Measurements from ENCODE around the gene ZNF217.

ZNF217 gene

DNA sequence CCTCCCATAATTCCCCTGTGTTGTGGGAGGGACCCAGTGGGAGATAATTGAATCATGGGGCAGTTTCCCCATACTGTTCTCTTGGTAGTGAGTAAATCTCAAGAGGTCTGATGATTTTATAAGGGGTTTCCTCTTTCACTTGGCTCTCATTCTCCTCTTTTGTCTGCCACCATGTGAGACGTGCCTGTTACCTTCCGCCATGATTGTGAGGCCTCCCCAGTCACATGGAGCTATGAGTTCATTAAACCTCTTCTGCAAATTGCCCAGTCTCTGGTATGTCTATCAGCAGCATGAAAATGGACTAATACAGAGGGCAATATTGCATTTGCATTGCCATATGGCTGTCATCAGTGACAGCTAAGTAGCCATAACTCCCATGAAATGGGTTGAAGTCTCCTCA lies 63.2 kb downstream of the ZNF217 start:
- H4K20me1 ChIP-seq (ENCODE audit: control insufficient read depth, insufficient read depth, low read depth, low read length) = no peaks in the 10 kb centered on the region
- no peak overlapping the region for H3K4me2 ChIP-seq (ENCODE audit: low read length)

GRCh38 chr20:53529658-53530057 lies 64.0 kb downstream of the ZNF217 start:
- no peak overlapping the region for H3K27ac ChIP-seq (ENCODE audit: low read depth, low read length)
- no peak overlapping the region for H3K4me3 ChIP-seq (ENCODE audit: low read length)
- H3K79me2 ChIP-seq (ENCODE audit: control insufficient read depth, low read length) = no peaks in the 10 kb centered on the region
- no peaks in the 10 kb centered on the region for H3K9me3 ChIP-seq (ENCODE audit: control insufficient read depth, insufficient read depth, low read length)
- H3K4me2 ChIP-seq (ENCODE audit: low read length) = no peak overlapping the region
- no peaks in the 10 kb centered on the region for H4K20me1 ChIP-seq (ENCODE audit: control insufficient read depth, insufficient read depth, low read depth, low read length)
- H3K36me3 ChIP-seq (ENCODE audit: control insufficient read depth, low read length) = no peaks in the 10 kb centered on the region
- no peaks in the 10 kb centered on the region for H3K9me2 ChIP-seq (replicated peaks; ENCODE audit: control insufficient read depth, low read length)
- no peaks in the 10 kb centered on the region for H3F3A ChIP-seq (ENCODE audit: control insufficient read depth, insufficient read depth)
- peaks cover 21% of the 10 kb centered on the region for H3K4me1 ChIP-seq (ENCODE audit: control insufficient read depth, low read length)
- no peaks in the 10 kb centered on the region for H3K27me3 ChIP-seq (ENCODE audit: control insufficient read depth, low read length)
- no peak for TF ChIP-seq EZH2phosphoT487 (IDR thresholded peaks at IDR 0.05; ENCODE audit: borderline replicate concordance, low read length)
- TF ChIP-seq, protein P1, sequence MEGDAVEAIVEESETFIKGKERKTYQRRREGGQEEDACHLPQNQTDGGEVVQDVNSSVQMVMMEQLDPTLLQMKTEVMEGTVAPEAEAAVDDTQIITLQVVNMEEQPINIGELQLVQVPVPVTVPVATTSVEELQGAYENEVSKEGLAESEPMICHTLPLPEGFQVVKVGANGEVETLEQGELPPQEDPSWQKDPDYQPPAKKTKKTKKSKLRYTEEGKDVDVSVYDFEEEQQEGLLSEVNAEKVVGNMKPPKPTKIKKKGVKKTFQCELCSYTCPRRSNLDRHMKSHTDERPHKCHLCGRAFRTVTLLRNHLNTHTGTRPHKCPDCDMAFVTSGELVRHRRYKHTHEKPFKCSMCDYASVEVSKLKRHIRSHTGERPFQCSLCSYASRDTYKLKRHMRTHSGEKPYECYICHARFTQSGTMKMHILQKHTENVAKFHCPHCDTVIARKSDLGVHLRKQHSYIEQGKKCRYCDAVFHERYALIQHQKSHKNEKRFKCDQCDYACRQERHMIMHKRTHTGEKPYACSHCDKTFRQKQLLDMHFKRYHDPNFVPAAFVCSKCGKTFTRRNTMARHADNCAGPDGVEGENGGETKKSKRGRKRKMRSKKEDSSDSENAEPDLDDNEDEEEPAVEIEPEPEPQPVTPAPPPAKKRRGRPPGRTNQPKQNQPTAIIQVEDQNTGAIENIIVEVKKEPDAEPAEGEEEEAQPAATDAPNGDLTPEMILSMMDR (IDR thresholded peaks at IDR 0.05; ENCODE audit: low read depth, low read length, poor library complexity, severe bottlenecking) = no peak

More for the DNA sequence above, 63.2 kb downstream of the ZNF217 start:
- Histone ChIP-seq H3K27ac (ENCODE audit: low read depth, low read length) (no peak overlapping the region), H3K4me3 (ENCODE audit: low read length) (no peak overlapping the region), H3K9me3 (ENCODE audit: control insufficient read depth, insufficient read depth, low read length) (no peaks in the 10 kb centered on the region), H3K79me2 (ENCODE audit: control insufficient read depth, low read length) (no peaks in the 10 kb centered on the region), H3F3A (ENCODE audit: control insufficient read depth, insufficient read depth) (no peaks in the 10 kb centered on the region), H3K9me2 (replicated peaks; ENCODE audit: control insufficient read depth, low read length) (no peaks in the 10 kb centered on the region), H3K4me1 (ENCODE audit: control insufficient read depth, low read length) (peaks cover 21% of the 10 kb centered on the region), H3K36me3 (ENCODE audit: control insufficient read depth, low read length) (no peaks in the 10 kb centered on the region), H3K27me3 (ENCODE audit: control insufficient read depth, low read length) (no peaks in the 10 kb centered on the region)
- TF ChIP-seq, protein P1 (IDR thresholded peaks at IDR 0.05; ENCODE audit: low read depth, low read length, poor library complexity, severe bottlenecking) = no peak
- TF ChIP-seq EZH2phosphoT487 (IDR thresholded peaks at IDR 0.05; ENCODE audit: borderline replicate concordance, low read length) = no peak

DNA sequence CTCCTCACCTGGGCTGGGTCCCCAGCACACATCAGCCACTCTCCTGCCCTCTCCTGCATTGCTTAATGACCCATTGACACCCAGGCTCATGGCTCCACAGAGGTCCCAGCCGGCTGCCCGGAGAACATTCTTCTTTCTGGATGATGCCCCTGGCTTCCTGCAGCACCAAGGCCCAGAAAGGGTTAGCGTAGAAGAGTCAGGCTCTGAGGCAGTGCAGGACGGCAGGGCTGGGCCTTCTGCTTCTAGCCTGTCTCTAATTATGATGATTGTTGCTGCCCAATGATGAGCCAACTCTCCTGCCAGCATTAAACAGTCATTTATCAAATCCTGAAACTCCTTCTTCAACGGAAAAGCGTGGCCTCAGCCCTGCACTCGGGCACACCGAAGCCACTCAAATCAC lies 66.4 kb downstream of the ZNF217 start:
- Histone ChIP-seq H3K9me3 (ENCODE audit: control insufficient read depth, insufficient read depth, low read length) (no peaks in the 10 kb centered on the region), H3K4me2 (ENCODE audit: low read length) (no peak overlapping the region), H3K27ac (ENCODE audit: low read depth, low read length) (no peak overlapping the region), H4K20me1 (ENCODE audit: control insufficient read depth, insufficient read depth, low read depth, low read length) (no peaks in the 10 kb centered on the region), H3K36me3 (ENCODE audit: control insufficient read depth, low read length) (no peaks in the 10 kb centered on the region), H3K79me2 (ENCODE audit: control insufficient read depth, low read length) (no peaks in the 10 kb centered on the region), H3K27me3 (ENCODE audit: control insufficient read depth, low read length) (no peaks in the 10 kb centered on the region), H3K4me1 (ENCODE audit: control insufficient read depth, low read length) (peaks cover 4% of the 10 kb centered on the region), H3K9me2 (replicated peaks; ENCODE audit: control insufficient read depth, low read length) (no peaks in the 10 kb centered on the region), H3F3A (ENCODE audit: control insufficient read depth, insufficient read depth) (no peaks in the 10 kb centered on the region), H3K4me3 (ENCODE audit: low read length) (no peak overlapping the region)
- TF ChIP-seq, protein P1 (IDR thresholded peaks at IDR 0.05; ENCODE audit: low read depth, low read length, poor library complexity, severe bottlenecking) = no peak
- TF ChIP-seq EZH2phosphoT487 (IDR thresholded peaks at IDR 0.05; ENCODE audit: borderline replicate concordance, low read length) = no peak
